ENCODE data around the gene TSTD2.
A peak's percentile ranks its signal among the peaks of the same experiment; 100 is the strongest.
"Not testable (repeated sequence)": the region's sequence is repeated elsewhere in the genome, so short reads cannot be mapped to it uniquely, and the experiment has no call there.

Gene TSTD2

DNA sequence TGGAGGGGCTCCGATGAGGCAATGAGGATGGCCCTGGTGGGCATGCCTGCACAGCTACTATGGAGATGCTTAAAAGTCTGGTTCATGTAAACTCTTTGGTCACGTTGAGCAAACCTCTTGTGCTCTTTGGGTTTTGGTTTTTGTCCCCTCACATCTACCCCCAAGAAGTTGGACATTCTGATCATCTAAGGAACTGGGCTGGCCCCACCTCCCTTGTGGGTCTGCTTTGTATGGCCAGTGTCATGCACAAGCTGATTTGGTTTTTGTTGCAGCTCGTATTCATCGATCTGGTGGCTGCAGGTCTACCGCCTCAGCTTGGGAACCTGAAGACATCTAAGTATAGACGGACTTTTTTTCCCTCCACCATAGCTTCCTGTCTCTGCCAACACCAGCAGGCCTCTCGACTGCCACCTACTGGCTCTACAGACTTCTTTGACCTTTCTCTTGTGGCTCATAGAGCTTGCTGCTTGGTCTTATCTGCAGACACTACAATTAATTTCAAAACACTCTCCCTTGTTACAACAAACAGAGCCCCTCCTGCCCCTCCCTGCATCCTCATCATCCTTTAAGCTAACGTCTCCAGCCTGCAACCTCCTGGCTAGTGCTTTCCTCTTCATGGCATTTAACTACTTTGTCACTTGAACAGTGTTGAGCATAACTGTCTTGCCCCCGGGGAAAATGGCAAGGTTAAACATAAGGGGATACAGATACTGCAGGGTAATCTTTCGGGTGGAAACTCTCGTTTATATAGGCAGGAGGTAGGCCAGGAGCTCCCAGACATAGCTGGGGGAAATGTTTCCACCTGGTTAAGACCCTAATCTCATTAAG, 34.5 kb downstream of the TSTD2 start:
- DNase-seq: peak; percentile 51 to 94 (median 82)
- intact Hi-C loops (cut with DNase I): loop anchor here (5.0 kb wide), 1 partner anchor 131 kb away; no protein-coding TSS in a partner anchor

DNA sequence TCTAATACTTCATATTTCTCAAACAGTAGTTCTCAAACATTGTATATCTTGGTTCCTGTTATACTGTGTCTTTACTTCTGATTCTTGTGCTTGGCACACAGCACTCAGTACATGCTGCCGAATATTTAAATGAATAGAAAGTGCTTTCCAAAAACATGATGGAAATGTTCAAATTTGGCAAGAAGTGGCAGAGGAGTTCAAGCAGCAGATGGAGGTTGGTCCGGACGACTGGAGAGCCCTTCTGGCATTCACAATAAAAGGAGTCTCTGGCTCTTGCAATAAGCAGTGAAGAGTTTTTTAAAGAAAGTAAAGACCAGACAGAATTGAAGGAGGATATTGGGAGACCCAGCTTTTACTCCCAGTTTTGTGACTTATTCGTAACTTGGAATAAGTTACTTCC, 36.3 kb downstream of the TSTD2 start:
- no peak for DNase-seq
- intact Hi-C loops (cut with DNase I): loop anchor here (5.0 kb wide), 1 partner anchor 130 kb away; no protein-coding TSS in a partner anchor

DNA sequence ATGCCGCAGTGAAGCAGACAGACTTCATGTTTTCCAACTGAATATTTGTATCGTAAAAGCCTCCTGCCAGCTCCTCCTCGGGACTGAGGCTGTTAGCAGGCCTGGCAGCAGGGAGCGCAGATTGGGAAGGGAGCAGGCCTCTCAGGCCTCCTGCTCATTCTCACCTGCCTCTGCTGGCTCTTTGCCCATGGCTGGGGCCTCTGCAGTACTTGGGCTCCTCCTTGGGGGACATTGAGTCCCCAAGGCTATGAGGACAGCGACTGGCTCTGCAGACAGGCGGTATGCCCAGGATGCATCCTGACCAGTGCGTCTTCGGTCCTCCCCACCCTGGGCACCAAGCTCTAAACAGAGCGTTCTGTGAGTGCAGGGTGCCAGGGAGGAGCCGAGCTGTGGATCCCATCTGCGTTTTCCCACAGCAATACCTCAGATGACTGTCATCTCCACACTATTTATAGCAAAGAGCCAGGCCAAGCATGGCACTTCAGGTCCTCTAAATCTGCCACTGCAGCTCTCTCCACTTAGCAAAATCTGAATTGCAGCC, 38.7 kb downstream of the TSTD2 start:
- intact Hi-C loops (cut with DNase I): no loop called here
- peak in 11 of 42 donors; percentile 18 to 55 (median 30) for DNase-seq

DNA sequence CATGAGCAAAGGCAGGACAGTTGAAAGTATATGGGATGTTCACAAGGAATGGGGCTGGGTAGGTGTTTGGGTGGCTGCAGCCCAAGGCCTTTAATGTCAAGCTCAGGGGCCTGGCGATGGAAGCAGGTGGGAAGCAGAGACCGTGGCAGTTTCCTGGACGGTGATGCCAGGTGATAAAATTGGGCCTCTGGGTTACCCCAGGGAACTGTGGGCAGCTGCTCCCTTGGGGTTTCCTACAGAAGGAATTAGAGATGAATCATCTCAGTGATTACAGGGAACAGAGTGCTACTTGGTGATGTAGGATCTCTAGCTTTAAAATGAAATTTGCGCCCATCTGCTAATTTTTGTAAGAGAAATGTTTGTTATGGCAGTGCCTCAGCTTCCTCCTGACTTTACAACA, 39.2 kb downstream of the TSTD2 start:
- DNase-seq: peak in 3 of 42 donors; percentile 25 to 39 (median 30)
- intact Hi-C loops (cut with DNase I): no loop called here

DNA sequence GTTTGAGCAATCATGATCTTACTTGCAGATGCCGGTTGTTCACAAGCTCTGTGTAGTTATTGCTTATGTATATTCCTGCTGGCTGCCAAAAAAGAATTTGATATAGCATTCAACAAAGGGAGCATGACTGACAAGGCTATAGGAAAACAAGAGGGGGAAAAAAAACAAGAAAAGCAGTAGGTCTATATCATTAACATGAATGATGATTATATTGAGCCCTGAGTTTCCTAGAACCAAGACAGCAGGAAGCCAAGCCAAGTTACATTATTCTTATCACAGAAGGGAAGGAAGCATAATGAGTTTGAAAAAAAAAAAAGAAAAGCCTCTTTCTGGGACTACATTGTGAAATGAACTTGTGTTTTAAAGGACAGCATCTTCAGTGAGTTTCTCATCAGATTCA, 41.0 kb downstream of the TSTD2 start:
- intact Hi-C loops (cut with DNase I): no loop called here
- peak in 1 of 42 donors; percentile 9 for DNase-seq

DNA sequence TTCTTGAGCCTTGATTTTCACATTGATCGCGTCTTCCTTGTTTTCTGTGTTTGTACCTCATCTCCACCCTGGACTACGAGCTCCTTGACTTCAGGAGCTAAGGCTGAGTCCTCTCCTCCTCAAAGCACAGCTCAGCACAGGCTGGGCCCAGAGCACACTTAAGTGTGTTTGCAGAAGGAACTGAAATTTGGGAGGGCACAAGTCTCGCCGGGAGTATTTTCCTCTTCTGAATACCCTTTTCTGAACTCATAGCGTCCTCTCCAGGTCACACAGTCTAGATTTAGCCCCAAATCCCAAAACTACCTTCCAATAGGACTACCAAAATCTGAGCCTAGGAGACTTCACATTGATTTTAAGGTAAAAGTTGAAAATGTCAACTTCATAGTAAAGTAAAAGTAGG, 41.6 kb downstream of the TSTD2 start:
- no peak for DNase-seq
- intact Hi-C loops (cut with DNase I): no loop called here

DNA sequence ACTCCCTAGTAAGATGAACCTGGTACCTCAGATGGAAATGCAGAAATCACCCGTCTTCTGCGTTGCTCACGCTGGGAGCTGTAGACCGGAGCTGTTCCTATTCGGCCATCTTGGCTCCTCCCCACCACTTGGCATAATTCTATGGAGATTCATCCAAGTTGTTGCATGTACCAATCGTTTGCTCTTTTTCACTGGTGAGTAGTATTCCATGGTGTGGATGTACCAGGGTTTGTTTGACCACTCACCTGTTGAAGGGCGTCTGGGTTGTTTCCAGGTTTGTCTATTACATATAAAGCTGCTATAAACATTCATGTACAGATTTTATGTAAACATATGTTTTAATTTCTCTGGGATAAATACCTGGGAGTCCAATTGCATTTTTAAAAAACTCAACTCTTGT, 46.3 kb downstream of the TSTD2 start:
- DNase-seq; intact Hi-C loops (cut with DNase I): not testable (repeated sequence)

DNA sequence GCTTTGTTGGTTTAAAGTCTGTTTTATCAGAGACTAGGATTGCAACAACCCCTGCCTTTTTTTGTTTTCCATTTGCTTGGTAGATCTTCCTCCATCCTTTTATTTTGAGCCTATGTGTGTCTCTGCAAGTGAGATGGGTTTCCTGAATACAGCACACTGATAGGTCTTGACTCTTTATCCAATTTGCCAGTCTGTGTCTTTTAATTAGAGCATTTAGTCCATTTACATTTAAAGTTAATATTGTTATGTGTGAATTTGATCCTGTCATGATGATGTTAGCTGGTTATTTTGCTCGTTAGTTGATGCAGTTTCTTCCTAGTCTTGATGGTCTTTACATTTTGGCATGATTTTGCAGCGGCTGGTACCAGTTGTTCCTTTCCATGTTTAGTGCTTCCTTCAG, 48.4 kb downstream of the TSTD2 start:
- DNase-seq; intact Hi-C loops (cut with DNase I): not testable (repeated sequence)

DNA sequence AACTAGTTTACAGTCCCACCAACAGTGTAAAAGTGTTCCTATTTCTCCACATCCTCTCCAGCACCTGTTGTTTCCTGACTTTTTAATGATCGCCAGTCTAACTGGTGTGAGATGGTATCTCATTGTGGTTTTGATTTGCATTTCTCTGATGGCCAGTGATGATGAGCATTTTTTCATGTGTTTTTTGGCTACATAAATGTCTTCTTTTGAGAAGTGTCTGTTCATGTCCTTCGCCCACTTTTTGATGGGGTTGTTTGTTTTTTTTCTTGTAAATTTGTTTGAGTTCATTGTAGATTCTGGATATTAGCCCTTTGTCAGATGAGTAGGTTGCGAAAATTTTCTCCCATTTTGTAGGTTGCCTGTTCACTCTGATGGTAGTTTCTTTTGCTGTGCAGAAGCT, 51.6 kb downstream of the TSTD2 start:
- DNase-seq; intact Hi-C loops (cut with DNase I): not testable (repeated sequence)

DNA sequence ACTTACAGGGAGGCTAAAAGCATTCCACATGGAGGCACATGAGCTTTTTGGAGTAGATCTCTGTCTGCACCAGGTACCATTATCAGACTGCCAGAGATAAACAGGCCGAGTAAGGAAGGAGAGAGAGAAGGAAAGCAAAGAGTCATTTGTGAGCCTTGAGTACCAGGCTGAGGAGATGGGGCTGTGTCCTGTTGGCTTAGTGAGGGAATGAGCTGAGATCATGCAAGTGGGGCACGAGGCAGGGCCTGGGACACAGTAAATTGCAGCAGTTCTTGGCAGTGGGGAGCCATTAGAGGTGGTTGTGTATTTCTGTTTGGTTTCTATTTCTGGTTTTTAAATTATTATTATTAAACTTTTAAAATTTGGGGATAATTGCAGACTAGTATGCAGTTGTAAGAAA, 53.3 kb downstream of the TSTD2 start:
- peak in 3 of 42 donors; percentile 0 to 18 (median 2) for DNase-seq
- intact Hi-C loops (cut with DNase I): no loop called here

DNA sequence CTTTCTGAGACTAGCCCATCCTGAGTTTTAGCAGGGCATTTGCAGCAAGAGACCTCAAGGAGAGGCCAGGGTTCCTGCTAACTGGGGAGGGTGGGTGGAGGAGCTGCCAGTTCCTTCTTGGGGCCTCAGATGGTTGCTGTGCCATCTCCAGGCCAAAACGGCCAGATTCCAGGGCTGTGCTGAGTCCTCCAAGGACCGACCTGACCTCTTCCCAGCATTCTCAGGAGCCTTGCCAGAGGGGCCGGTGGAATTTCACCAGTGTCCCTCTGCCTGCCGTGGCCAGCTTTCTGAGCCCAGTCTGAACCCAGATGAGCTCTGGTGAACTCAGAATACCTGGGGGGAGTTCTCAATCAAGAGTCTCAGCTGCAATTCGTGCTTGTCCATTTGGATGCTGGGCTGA, 54.3 kb downstream of the TSTD2 start:
- DNase-seq: peak in 5 of 42 donors; percentile 0 to 34 (median 12)

DNA sequence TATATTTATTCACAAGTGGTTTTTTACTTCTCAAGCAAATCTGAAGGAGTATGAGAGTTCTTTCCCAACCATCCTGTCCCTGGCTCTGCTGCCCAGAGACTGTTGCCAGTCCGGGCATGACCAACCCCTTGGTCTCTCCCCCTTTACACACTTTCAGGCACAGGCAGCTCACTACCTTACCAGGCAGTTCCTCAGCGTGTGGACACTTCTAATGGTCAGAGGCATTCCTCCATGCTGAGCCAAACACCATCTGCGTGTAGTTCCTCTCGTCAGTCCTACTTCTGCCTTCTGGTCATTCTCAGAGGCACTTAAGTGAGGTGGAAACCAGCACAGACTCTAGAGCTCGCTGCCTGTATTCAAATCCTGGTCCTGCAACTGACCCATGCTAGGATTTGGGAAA, 56.1 kb downstream of the TSTD2 start:
- intact Hi-C loops (cut with DNase I): no loop called here
- peak in 6 of 42 donors; percentile 5 to 43 (median 24) for DNase-seq

More for the DNA sequence above, 54.3 kb downstream of the TSTD2 start:
- intact Hi-C loops (cut with DNase I): no loop called here

DNA sequence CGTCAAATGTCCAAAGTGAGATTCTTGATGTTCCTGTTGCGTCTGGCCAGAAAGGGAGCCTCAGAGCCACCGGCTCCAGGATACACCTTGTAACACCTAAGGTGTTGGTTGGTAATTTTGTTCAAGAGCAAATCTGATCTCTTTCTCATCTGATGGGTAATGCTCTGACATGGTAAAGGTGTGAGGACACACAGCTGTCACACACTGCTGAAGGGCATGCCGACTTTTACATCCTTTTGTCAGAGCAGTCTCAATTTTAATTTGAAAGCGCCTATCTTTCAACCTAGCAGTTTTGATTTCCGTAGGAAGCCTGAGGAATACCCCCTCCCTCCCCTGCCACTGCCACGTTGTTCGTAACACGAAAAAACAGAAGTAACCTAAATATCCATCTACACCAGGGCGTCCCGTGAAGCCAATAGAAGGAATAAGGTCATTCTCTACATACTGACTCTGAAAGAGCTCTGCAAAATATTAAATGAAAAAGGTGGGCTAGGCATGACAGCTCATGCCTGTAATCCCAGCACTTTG, 57.4 kb downstream of the TSTD2 start:
- intact Hi-C loops (cut with DNase I): no loop called here
- DNase-seq: peak in 6 of 42 donors; percentile 5 to 36 (median 18)

DNA sequence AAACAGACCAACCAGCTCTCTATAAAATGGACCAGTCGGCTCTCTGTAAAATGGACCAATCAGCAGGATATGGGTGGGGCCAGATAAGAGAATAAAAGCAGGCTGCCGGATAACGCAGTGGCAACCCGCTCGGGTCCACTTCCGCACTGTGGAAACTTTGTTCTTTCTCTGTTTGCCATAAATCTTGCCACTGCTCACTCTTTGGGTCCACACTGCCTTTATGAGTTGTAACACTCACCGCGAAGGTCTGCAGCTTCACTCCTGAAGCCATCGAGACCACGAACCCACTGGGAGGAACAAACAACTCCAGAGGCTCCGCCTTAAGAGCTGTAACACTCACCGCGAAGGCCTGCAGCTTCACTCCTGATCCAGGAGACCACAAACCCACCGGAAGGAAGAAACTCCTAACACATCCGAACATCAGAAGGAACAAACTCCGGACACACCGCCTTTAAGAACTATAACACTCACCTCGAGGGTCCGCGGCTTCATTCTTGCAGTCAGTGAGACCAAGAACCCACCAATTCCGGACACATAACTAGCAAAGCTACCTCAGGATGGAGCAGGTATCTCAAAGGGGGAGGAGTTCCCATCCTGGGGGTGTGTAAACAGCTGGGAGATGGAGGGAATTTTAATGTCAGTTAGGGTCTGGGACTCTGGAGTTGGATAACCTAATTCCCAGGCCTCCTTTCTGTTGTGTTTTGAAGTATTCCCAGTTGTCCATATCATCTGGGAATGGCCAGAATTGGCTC, 58.1 kb downstream of the TSTD2 start:
- DNase-seq: peak in 7 of 42 donors; percentile 1 to 40 (median 23)
- intact Hi-C loops (cut with DNase I): not testable (repeated sequence)

DNA sequence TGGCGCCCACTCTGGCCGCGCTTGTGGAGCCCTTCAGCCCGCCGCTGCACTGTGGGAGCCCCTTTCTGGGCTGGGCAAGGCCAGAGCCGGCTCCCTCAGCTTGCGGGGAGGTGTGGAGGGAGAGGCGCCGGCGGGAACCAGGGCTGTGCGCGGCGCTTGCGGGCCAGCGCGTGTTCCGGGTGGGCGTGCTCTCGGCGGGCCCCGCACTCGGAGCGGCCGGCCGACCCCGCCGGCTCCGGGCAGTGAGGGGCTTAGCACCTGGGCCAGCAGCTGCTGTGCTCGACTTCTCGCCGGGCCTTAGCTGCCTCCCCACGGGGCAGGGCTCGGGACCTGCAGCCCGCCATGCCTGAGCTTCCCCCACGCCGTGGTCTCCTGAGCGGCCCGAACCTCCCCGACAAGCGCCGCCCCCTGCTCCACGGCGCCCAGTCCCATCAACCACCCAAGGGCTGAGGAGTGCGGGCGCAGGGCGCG, 59.0 kb downstream of the TSTD2 start:
- DNase-seq: peak in 4 of 42 donors; percentile 6 to 27 (median 12)
- intact Hi-C loops (cut with DNase I): not testable (repeated sequence)

DNA sequence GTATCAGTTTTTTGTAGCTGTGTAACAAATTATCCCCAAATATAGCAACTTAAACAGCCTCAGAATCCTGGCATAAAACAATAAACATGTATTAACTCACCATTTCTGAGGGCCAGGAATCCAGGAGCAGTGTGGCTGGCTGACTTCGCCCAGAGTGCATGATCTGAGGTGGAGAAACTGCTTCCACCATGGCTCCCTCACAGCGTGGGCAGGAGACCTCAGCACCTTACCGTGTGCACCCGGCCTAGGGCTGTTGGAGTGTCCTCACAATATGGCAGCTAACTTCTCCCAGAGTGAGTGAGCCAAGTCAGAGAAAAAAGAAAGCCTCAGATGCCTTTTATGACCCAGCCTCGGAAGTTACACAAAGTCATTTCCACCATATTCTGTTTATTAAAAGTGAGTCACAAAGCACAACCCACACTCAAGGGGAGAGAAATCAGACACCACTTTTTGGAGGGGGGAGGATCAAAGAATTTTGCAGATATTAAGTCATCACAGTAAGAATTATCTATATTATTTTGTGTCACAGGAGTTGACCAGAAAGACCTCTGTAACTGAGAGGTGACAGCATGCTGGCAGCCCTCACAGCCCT, 59.6 kb downstream of the TSTD2 start:
- DNase-seq: peak in 6 of 42 donors; percentile 0 to 34 (median 12)
- intact Hi-C loops (cut with DNase I): no loop called here

DNA sequence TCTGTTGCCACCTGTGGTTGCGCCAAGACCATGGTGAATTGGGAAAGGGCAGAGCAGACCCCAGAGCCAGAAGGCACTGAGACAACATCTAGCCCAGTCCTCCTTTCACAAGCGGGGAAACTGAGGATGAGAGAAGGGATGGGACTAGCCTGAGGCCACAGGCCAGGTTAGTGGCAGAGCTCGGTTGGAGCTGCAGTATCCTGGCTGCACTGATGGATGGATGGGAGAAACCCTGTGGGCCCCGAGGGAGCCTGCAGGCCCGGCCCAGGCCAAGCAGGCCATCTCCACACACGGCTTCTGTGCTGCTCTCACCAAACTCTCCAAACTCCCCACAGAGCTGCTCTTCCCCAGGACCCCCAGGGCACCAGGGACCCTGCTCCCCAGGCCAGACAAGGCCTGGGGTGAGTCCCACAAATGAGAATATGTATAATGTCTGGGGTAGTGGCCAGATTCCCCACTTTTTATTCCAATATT, 60.2 kb downstream of the TSTD2 start:
- DNase-seq: peak in 6 of 42 donors; percentile 0 to 38 (median 12)
- intact Hi-C loops (cut with DNase I): no loop called here

DNA sequence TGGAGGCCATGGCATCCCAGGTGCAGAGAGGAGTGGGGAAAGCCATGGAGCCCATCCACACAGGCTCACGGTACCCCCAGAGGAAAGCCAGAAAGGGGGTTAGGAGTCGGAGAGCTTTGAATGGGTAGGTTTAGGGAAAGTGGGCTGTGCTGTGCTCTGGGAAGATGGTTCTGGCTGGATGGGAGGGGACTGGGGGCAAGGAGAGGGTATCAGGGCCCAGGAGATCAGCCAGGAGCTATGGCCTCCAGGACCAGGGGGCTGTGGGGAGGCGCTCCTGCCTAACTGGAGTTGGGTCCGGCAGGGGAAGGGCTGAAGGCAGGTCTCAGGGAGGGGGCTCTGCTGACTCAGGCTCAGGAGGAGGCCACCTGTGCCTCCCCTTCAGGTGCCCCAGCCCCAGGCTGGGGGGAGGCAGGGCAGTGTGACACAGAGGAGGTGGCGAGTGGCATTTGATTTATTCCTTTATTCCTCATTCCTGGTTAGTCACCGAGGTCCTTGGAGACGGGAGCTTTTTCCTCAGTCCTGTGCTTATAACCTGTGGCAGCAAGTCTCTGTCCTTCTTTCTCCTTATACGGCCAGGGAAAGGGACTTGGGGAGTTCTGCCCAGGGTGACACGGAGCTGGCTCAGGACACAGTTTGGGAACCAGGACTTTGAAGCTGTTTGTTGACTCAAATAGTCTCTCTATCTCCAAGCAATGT, 60.8 kb downstream of the TSTD2 start:
- intact Hi-C loops (cut with DNase I): no loop called here
- DNase-seq: peak in 3 of 42 donors; percentile 3 to 37 (median 11)
